Stimulated activated CD8-positive, alpha-beta memory T cell treated with anti-CD3 and anti-CD28 coated beads, Interleukin-7, amount 100 ng/mL, for 1 hour (primary cell): ENCODE results near the gene TBC1D3B.
A peak's percentile ranks its signal among the peaks of the same experiment; 100 is the strongest.
"Not testable (repeated sequence)": the region's sequence is repeated elsewhere in the genome, so short reads cannot be mapped to it uniquely, and the experiment has no call there.

Source experiments
- DNase-seq, 2 donors: peaks; one replicate each; pipeline ENCODE4 v3.0.0-alpha.2; 2020; ENCODE audit warnings: low read depth in 2 of 2

Gene TBC1D3B

DNA sequence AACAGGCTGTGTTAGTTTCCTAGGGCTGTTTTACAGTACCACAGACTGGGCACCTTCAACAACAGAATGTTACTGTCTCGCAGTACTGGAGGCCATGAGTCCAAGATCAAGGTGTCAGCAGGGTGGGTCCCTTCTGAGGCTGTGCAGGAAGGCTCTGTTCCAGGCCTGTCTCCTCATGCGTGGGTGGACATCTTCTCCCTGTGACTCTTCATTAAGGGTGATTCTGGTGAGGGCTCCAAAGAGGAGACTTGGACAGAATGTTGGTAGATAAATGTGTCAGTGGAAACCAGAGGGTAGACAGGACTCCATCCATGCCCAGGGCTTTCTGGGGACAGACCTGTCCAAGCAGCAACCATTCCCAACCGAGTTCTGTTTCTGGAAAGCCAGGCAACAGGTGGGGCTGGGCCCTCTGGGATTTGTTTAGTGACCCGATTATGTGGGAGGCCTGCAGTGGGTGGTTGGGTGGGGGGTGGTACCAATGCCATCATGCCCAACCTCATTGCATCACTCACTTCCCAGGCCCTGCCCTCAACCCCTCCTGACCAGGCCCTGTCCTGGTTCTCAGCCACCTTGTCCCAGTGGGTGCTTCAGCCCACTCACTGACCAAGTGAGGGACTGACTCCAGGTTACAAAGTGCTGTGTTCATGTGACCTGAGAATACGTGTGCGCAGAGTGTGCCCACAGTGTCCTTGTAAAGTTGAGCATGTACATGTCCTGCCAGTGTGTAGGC, 5.2 kb upstream of the TBC1D3B start:
- DNase-seq = not testable (repeated sequence)

GRCh38 chr17:36168836-36169235, 7.6 kb downstream of the TBC1D3B start:
- DNase-seq = not testable (repeated sequence)

DNA sequence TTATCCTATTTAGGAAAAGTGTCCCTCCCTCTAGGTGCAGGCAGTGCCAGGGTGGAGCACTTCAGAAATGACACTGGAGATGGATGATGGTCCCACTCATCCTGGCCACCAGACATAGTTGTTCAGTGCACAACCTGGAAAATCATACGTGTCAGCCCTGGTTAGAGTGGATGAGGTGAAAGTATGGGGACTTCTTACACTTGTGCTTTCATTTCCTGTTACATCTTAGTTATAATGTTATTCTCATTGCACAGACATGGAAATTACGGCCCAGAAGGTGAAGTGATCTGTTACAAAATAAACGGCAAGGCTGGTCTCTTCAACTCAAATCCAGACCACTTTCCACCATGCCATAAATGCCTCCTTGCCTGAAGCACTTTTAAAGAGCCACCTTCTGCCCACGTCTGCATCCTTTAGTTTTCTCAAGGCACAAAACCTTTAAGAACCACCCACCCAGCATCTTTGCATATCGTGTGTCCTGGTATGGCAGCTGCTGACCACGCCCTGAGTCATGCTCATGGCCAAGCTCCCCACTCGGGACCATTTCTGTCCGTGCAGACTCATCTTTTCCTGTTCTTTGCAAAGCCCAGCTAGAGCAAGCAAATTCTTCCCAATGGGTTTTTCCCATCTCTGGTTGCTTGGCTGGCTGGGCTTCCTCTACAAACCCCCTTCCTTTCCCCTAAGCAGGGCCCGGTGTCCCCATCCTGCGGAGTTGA, 22.4 kb downstream of the TBC1D3B start:
- DNase-seq = no peak

DNA sequence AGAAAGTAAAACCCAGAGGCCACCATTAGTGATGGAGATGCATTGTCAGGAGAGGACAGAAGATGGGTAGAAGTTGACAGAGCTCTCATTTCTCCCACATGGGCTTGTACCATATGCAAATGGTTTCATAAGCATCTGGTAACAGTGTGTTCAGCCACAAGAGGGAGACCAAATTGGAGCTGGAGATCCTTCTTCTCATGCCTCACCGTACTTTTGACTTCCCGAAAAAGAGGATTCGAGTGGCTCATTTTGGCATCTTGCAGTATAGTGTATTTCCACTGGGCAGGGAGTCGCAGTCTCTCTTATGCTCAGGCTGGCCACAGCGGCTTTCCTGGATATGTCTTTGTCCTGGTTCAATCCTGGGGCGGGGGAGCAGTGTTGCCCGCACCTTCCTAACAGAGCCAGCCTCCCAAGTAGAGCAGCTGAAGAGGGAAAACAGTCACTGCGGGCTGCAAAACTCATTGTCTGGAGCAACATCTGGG, 23.8 kb downstream of the TBC1D3B start:
- DNase-seq = no peak

GRCh38 chr17:36151891-36152638, 24.4 kb downstream of the TBC1D3B start:
- no peak for DNase-seq

- DNase-seq = no peak
Observed at GRCh38 chr17:36149296-36149820, 27.1 kb downstream of the TBC1D3B start.

DNA sequence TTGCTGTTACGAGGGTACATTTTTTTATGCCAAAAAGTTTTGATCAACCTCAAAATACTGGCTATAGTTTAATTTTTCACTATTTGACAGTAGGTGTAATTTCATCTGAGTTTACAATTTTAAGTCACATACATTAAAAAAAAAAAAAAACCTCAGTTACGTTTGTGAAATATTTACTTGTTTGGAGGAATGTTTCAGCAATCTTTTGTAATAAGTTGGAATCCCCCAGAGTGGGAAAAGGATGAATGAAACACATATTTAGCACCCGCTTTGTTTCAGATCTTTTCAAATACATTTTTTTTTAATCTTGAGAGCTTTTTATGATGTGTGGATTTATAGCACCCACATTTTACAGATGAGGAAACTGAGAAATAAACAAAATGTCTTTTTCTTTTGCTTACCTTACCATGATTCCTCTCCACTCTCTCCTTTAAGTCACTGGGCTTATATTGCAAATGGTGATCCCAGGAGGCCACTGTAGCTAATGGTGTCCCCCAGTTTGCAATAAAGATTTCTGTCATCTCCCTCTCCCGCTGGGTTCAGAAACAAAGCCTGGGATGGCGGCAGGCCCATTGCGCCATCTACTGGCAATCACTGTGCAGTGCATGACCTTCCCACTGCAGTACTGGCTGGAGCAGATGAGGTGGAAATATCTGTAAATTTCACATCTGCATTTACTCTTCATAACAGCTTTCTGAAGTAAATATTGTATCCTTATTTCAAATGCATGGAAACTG, 27.7 kb downstream of the TBC1D3B start:
- DNase-seq = peak; percentile 30 to 49

- no peak for DNase-seq
Observed at GRCh38 chr17:36147601-36148000, 28.8 kb downstream of the TBC1D3B start.

- no peak for DNase-seq
Observed at GRCh38 chr17:36144981-36145729, 31.3 kb downstream of the TBC1D3B start.

GRCh38 chr17:36144014-36144413, 32.4 kb downstream of the TBC1D3B start:
- no peak for DNase-seq

GRCh38 chr17:36142806-36143205, 33.6 kb downstream of the TBC1D3B start:
- no peak for DNase-seq

- no peak for DNase-seq
Observed at GRCh38 chr17:36142235-36142634, 34.2 kb downstream of the TBC1D3B start.

- DNase-seq = no peak
Observed at GRCh38 chr17:36136439-36136838, 40.0 kb downstream of the TBC1D3B start.

- no peak for DNase-seq
Observed at GRCh38 chr17:36136036-36136435, 40.4 kb downstream of the TBC1D3B start.

DNA sequence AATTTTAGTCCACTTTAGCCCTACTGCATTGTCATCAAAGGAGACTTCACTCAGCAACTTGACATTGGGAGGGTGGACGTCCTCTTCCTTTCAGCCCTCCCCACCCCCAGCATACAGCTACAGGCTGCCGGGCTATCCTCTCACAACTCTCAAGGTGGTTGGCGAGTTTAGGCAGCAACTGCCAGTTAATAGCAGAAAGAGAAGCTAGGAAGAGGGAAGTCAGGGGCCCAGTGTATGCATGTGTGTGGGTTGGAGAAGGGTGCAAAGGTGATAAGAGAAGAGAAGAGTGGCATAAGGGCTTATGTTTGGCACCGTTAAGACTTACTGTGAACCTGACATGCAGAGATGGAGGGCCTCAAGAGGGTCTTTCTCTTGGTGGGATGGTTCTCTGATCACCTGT, 41.0 kb downstream of the TBC1D3B start:
- DNase-seq = no peak

DNA sequence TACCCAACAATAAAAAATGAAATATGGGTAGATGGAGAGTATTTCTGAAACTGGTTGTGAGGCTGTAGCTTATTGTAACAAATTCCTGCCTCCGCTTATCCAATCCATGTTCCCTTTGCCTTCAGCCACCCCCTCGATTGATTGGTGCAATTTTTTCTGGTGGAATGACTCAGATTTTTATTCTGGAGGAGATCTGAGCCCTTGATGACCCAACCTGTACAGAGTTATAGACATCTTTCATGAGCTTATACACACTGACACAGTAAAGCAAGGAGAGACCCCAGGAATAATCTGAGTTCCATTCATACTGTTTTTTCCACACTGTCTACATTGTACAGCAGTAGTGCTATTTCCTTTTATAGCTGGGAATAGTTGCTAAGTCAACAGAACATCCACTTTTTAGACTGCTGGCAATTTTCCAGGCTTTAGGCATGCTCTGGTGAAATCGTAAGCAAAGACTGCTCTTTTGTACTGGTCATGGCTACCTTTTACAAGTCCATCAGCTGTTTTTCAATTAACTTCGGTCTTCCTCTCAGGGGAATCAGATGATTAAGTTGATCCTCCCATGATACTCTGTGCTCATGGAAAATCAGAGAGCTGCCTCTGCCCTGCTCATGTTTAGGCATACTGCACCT, 42.7 kb downstream of the TBC1D3B start:
- DNase-seq = no peak

GRCh38 chr17:36132421-36132831, 44.0 kb downstream of the TBC1D3B start:
- DNase-seq = no peak

GRCh38 chr17:36131931-36132330, 44.5 kb downstream of the TBC1D3B start:
- no peak for DNase-seq

DNA sequence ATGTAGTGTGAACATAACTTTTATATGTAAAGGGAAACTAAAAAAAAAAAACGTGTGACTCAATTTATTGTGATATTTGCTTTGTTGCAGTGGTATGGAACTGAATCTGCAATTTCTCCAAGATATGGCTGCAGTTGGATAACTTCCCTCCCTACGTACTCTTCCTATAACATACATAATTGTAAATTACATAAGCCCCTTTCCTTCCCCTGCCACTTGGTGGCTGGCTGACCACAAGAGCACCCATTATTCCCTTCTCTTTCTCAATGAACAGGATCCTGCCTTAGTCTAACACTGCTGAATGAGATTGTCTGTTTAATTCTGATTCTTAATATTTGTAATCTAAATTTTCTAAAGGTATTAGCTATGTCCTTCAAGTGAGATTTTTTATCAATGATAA, 45.0 kb downstream of the TBC1D3B start:
- no peak for DNase-seq

DNA sequence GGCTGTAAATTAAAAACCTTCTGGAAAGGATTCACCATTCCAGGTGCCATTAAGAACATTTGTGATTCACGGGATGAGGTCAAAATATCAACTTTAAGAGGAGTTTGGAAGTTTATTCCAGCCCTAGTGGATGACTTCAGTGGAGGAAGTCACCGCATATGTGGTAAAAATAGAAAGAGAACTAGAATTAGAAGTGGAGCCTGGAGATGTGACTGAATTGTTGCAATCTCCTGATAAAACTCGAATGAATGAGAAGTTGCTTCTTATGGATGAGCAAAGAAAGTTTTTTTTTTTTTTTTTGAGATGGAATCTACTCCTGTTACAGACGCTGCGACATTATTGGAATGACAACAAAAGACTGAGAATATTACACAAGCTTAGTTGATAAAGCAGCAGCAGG, 46.1 kb downstream of the TBC1D3B start:
- no peak for DNase-seq
